ENCODE measurements around the gene WDR18. TPM values are rescaled to one million over a fixed set of nuclear protein-coding genes. Genes with fewer than 3 reads are reported as not detected.

The WDR18 gene
- total and polyA plus RNA-seq, 2 experiments from 2014 or later, result 143 to 241 TPM

GRCh38 chr19:1009041-1009980 lies 25.2 kb downstream of the WDR18 start:
- Histone ChIP-seq H3K9me3 (ENCODE audit: low read depth) (no peaks in the 10 kb centered on the region), H3K4me3 (no peak overlapping the region), H3K27ac (no peak overlapping the region), H3K4me1 (ENCODE audit: low read depth) (no peaks in the 10 kb centered on the region), H3K36me3 (peaks cover 18% of the 10 kb centered on the region), H3K27me3 (no peaks in the 10 kb centered on the region)
- DNase-seq (ENCODE audit: low read depth in 1 of 2, low spot score in 1 of 2), result peak in 1 of 2 donors; percentile 76
- TF ChIP-seq, protein P1, sequence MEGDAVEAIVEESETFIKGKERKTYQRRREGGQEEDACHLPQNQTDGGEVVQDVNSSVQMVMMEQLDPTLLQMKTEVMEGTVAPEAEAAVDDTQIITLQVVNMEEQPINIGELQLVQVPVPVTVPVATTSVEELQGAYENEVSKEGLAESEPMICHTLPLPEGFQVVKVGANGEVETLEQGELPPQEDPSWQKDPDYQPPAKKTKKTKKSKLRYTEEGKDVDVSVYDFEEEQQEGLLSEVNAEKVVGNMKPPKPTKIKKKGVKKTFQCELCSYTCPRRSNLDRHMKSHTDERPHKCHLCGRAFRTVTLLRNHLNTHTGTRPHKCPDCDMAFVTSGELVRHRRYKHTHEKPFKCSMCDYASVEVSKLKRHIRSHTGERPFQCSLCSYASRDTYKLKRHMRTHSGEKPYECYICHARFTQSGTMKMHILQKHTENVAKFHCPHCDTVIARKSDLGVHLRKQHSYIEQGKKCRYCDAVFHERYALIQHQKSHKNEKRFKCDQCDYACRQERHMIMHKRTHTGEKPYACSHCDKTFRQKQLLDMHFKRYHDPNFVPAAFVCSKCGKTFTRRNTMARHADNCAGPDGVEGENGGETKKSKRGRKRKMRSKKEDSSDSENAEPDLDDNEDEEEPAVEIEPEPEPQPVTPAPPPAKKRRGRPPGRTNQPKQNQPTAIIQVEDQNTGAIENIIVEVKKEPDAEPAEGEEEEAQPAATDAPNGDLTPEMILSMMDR (IDR thresholded peaks at IDR 0.05; ENCODE audit: low read depth, low read length), result no peak

- no peaks in the 10 kb centered on the region for H3K27me3 ChIP-seq
- H3K9me3 ChIP-seq (ENCODE audit: low read depth), result no peaks in the 10 kb centered on the region
- no peak overlapping the region for H3K4me3 ChIP-seq
- H3K27ac ChIP-seq, result no peak overlapping the region
- no peak for DNase-seq (ENCODE audit: low read depth in 1 of 2, low spot score in 1 of 2)
- H3K4me1 ChIP-seq (ENCODE audit: low read depth), result no peaks in the 10 kb centered on the region
- peaks cover 18% of the 10 kb centered on the region for H3K36me3 ChIP-seq
- TF ChIP-seq, protein P1 (IDR thresholded peaks at IDR 0.05; ENCODE audit: low read depth, low read length), result no peak
Observed at GRCh38 chr19:1009981-1010538, 25.9 kb downstream of the WDR18 start.

- Histone ChIP-seq H3K4me3 (no peak overlapping the region), H3K4me1 (ENCODE audit: low read depth) (no peaks in the 10 kb centered on the region), H3K9me3 (ENCODE audit: low read depth) (no peaks in the 10 kb centered on the region), H3K27me3 (no peaks in the 10 kb centered on the region), H3K27ac (no peak overlapping the region), H3K36me3 (peaks cover 18% of the 10 kb centered on the region)
- TF ChIP-seq, protein P1 (IDR thresholded peaks at IDR 0.05; ENCODE audit: low read depth, low read length), result no peak
- no peak for DNase-seq (ENCODE audit: low read depth in 1 of 2, low spot score in 1 of 2)
Observed at GRCh38 chr19:1010586-1011510, 26.7 kb downstream of the WDR18 start.

- TF ChIP-seq, protein P1 (IDR thresholded peaks at IDR 0.05; ENCODE audit: low read depth, low read length), result no peak
- Histone ChIP-seq H3K27ac (no peak overlapping the region), H3K9me3 (ENCODE audit: low read depth) (no peaks in the 10 kb centered on the region), H3K36me3 (peaks cover 18% of the 10 kb centered on the region), H3K27me3 (no peaks in the 10 kb centered on the region), H3K4me1 (ENCODE audit: low read depth) (peaks cover 9% of the 10 kb centered on the region), H3K4me3 (no peak overlapping the region)
- DNase-seq (ENCODE audit: low read depth in 1 of 2, low spot score in 1 of 2), result no peak
Observed at GRCh38 chr19:1011831-1012333, 27.7 kb downstream of the WDR18 start.

GRCh38 chr19:1012334-1012733 lies 28.2 kb downstream of the WDR18 start:
- Histone ChIP-seq H3K36me3 (peaks cover 18% of the 10 kb centered on the region), H3K27me3 (no peaks in the 10 kb centered on the region), H3K27ac (no peak overlapping the region), H3K9me3 (ENCODE audit: low read depth) (no peaks in the 10 kb centered on the region), H3K4me3 (no peak overlapping the region), H3K4me1 (ENCODE audit: low read depth) (peaks cover 14% of the 10 kb centered on the region)
- no peak for DNase-seq (ENCODE audit: low read depth in 1 of 2, low spot score in 1 of 2)
- TF ChIP-seq, protein P1 (IDR thresholded peaks at IDR 0.05; ENCODE audit: low read depth, low read length), result no peak

All from cardiac muscle cell (in vitro differentiated cells and primary cell).